Measurements from ENCODE around the gene KRT3. TPM values are rescaled to one million over a fixed set of nuclear protein-coding genes. Genes with fewer than 3 reads are reported as not detected.
"Not testable (repeated sequence)": the region's sequence is repeated elsewhere in the genome, so short reads cannot be mapped to it uniquely, and the experiment has no call there.

The KRT3 gene
- total RNA-seq, 1 experiment from 2014 or later, result not detected

DNA sequence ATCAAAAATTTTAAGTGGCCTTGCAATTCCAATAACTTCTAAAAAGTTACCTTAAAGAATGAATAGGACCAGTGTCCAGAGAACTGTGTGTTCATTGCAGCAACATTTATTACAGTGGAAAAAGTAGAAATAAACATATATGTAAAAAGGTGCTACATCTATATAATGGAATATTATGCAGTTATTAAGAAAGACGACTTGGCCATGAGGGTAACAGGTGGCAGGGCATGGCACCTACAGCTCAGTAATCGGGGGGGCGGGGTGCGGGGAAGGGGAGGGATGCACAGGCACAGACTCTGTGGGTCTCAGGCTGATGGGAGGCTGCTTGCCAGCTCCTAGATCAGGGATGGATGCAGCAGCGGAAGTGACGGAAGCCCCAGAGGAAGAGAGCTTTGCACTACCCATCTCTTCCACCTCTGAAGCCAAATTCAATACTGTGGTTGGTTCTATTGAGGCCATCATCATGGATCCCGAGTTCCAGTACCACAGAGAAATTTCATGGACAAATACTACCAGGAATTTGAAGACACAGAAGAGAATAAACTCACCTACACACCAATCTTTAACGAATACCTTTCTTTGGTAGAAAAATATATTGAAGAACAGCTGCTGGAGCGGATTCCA lies 32.8 kb downstream of the KRT3 start:
- no TSS peak for BruUV-seq (replicated peaks)
- 0 out of 2 replicates have a peak, but pooled peaks cover 10% of the 10 kb centered on the region for H3K9me3 ChIP-seq (ENCODE audit: control insufficient read depth, insufficient read depth, low read depth, low read length)
- ChIA-PET POLR2A (no interaction called here), CTCF (no interaction called here)
- intact Hi-C loops (cut with micrococcal nuclease; ENCODE audit: unreplicated experiment) (no loop called here), in situ Hi-C loops (cut with HindIII; ENCODE audit: low pct_unique_long_range_greater_than_20kb, low sequenced_read_pairs) (no loop called here)
- H3K36me3 ChIP-seq (ENCODE audit: control insufficient read depth, insufficient read depth, low read length), result no peaks in the 10 kb centered on the region
- DNase-seq (ENCODE audit: low read depth, low spot score), result no peak
- no peak overlapping the region for H3K27ac ChIP-seq (ENCODE audit: low read length)
- no peaks in the 10 kb centered on the region for H3K4me1 ChIP-seq (ENCODE audit: control insufficient read depth, insufficient read depth, low read length)
- no peak for TF ChIP-seq TCF7L2 (IDR thresholded peaks at IDR 0.05; ENCODE audit: low read depth, low read length)
- TF ChIP-seq, protein P1, sequence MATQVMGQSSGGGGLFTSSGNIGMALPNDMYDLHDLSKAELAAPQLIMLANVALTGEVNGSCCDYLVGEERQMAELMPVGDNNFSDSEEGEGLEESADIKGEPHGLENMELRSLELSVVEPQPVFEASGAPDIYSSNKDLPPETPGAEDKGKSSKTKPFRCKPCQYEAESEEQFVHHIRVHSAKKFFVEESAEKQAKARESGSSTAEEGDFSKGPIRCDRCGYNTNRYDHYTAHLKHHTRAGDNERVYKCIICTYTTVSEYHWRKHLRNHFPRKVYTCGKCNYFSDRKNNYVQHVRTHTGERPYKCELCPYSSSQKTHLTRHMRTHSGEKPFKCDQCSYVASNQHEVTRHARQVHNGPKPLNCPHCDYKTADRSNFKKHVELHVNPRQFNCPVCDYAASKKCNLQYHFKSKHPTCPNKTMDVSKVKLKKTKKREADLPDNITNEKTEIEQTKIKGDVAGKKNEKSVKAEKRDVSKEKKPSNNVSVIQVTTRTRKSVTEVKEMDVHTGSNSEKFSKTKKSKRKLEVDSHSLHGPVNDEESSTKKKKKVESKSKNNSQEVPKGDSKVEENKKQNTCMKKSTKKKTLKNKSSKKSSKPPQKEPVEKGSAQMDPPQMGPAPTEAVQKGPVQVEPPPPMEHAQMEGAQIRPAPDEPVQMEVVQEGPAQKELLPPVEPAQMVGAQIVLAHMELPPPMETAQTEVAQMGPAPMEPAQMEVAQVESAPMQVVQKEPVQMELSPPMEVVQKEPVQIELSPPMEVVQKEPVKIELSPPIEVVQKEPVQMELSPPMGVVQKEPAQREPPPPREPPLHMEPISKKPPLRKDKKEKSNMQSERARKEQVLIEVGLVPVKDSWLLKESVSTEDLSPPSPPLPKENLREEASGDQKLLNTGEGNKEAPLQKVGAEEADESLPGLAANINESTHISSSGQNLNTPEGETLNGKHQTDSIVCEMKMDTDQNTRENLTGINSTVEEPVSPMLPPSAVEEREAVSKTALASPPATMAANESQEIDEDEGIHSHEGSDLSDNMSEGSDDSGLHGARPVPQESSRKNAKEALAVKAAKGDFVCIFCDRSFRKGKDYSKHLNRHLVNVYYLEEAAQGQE (IDR thresholded peaks at IDR 0.05; ENCODE audit: insufficient read depth in 1 of 2, low read depth in 2 of 2, low read length in 1 of 2), result no peak
- TF ChIP-seq, protein P2, sequence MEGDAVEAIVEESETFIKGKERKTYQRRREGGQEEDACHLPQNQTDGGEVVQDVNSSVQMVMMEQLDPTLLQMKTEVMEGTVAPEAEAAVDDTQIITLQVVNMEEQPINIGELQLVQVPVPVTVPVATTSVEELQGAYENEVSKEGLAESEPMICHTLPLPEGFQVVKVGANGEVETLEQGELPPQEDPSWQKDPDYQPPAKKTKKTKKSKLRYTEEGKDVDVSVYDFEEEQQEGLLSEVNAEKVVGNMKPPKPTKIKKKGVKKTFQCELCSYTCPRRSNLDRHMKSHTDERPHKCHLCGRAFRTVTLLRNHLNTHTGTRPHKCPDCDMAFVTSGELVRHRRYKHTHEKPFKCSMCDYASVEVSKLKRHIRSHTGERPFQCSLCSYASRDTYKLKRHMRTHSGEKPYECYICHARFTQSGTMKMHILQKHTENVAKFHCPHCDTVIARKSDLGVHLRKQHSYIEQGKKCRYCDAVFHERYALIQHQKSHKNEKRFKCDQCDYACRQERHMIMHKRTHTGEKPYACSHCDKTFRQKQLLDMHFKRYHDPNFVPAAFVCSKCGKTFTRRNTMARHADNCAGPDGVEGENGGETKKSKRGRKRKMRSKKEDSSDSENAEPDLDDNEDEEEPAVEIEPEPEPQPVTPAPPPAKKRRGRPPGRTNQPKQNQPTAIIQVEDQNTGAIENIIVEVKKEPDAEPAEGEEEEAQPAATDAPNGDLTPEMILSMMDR (IDR thresholded peaks at IDR 0.05), result no peak
- TF ChIP-seq SIN3A (IDR thresholded peaks at IDR 0.05; ENCODE audit: borderline replicate concordance, insufficient read depth, low read depth, low read length), result no peak
- TF ChIP-seq POLR2AphosphoS5 (IDR thresholded peaks at IDR 0.05; ENCODE audit: low read depth, low read length), result no peak
- peaks cover 4% of the 10 kb centered on the region for H3K27me3 ChIP-seq (ENCODE audit: control insufficient read depth, insufficient read depth, low read length)
- H3K4me3 ChIP-seq (ENCODE audit: low read depth in 2 of 2, low read length in 2 of 2), result no peak overlapping the region
- ATAC-seq, result no peak

DNA sequence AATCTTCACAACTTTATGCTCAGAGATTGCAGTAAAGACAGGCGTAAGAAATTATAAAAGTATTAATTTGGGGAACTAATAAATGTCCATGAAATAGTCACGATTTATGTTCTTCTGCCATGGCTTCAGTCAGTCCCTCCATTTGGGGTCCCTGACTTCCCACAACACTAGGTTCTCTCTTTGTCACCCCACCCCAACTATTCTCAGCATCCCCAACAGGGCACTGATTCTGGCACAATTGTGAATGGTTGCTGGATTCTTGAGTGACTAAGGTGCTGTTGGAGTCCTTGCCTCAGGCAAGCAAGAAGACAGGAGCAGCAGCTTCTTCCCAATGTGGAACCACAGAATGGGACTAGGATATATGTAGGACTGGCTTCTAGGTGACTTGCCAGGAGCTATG lies 34.1 kb downstream of the KRT3 start:
- peaks cover 4% of the 10 kb centered on the region for H3K27me3 ChIP-seq (ENCODE audit: control insufficient read depth, insufficient read depth, low read length)
- ATAC-seq (no peak), DNase-seq (ENCODE audit: low read depth, low spot score) (no peak)
- BruUV-seq (replicated peaks), result no TSS peak
- ChIA-PET POLR2A (no interaction called here), CTCF (no interaction called here)
- TF ChIP-seq, protein P2 (IDR thresholded peaks at IDR 0.05), result no peak
- no peak for TF ChIP-seq POLR2AphosphoS5 (IDR thresholded peaks at IDR 0.05; ENCODE audit: low read depth, low read length)
- no peak for TF ChIP-seq SIN3A (IDR thresholded peaks at IDR 0.05; ENCODE audit: borderline replicate concordance, insufficient read depth, low read depth, low read length)
- TF ChIP-seq, protein P1 (IDR thresholded peaks at IDR 0.05; ENCODE audit: insufficient read depth in 1 of 2, low read depth in 2 of 2, low read length in 1 of 2), result no peak
- no peak for TF ChIP-seq TCF7L2 (IDR thresholded peaks at IDR 0.05; ENCODE audit: low read depth, low read length)
- H3K9me3 ChIP-seq (ENCODE audit: control insufficient read depth, insufficient read depth, low read depth, low read length), result 0 out of 2 replicates have a peak, but pooled peaks cover 10% of the 10 kb centered on the region
- in situ Hi-C loops (cut with HindIII; ENCODE audit: low pct_unique_long_range_greater_than_20kb, low sequenced_read_pairs) (no loop called here), intact Hi-C loops (cut with micrococcal nuclease; ENCODE audit: unreplicated experiment) (no loop called here)
- H3K36me3 ChIP-seq (ENCODE audit: control insufficient read depth, insufficient read depth, low read length), result no peaks in the 10 kb centered on the region
- H3K4me1 ChIP-seq (ENCODE audit: control insufficient read depth, insufficient read depth, low read length), result no peaks in the 10 kb centered on the region
- no peak overlapping the region for H3K27ac ChIP-seq (ENCODE audit: low read length)
- no peak overlapping the region for H3K4me3 ChIP-seq (ENCODE audit: low read depth in 2 of 2, low read length in 2 of 2)

DNA sequence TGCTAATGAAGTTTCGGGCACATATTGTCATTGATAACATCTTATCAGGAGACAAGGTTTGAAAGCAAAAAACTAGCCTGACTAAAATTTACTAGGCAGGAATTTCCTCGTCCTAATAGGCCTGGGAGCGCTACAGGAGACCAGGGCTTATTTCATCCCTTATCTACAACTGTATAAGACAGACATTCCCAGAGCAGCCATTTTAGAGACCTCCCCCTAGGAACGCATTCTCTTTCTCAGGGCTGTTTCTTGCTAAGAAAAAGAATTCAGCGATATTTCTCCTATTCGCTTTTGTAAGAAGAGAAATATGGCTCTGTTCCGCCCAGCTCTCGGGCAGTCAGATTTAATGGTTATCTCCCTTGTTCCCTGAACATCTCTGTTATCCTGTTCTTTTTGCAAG lies 34.7 kb downstream of the KRT3 start:
- in situ Hi-C loops (cut with HindIII; ENCODE audit: low pct_unique_long_range_greater_than_20kb, low sequenced_read_pairs); CTCF ChIA-PET; H3K27ac ChIP-seq (ENCODE audit: low read length); ATAC-seq; H3K4me1 ChIP-seq (ENCODE audit: control insufficient read depth, insufficient read depth, low read length); POLR2A ChIA-PET; intact Hi-C loops (cut with micrococcal nuclease; ENCODE audit: unreplicated experiment); DNase-seq (ENCODE audit: low read depth, low spot score); H3K36me3 ChIP-seq (ENCODE audit: control insufficient read depth, insufficient read depth, low read length); H3K27me3 ChIP-seq (ENCODE audit: control insufficient read depth, insufficient read depth, low read length); H3K4me3 ChIP-seq (ENCODE audit: low read depth in 2 of 2, low read length in 2 of 2); BruUV-seq (replicated peaks): not testable (repeated sequence)
- 0 out of 2 replicates have a peak, but pooled peaks cover 10% of the 10 kb centered on the region for H3K9me3 ChIP-seq (ENCODE audit: control insufficient read depth, insufficient read depth, low read depth, low read length)

All from Panc1 (cell line).